D341Med (cell line): ENCODE results near the gene CHST15.

Source experiments
- DNase-seq: peaks from one replicate; pipeline ENCODE4 v3.0.0; 2012; ENCODE audit warnings: low spot score

CHST15 gene

DNA sequence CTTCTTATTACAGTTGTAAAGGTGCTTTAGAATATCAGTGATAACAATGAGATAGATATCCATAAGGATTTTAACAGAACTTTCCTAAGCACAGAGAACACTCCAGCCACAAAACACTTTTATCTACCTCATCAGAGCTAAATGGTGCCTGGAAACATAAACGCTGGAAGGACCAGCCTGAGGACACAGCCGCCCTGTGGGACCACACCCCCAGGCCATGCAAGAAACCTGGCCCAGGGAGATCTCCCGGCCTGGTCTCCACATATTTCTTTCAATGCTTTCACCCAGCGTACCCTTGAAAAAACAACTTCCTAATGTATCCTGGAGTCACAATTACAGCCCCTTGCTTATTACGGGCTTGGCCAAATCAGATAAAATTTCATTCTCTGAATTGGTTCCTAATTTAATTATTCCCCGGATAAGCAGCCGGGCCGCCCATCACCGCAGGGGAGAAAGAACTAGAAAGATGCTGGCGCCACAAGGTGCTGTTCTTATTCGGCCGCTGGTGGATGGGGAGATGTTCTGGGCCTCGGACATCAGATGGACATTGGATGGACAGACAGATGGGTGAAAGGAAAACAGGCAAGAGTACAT is 11.8 kb downstream of the CHST15 start:
- no peak for DNase-seq

DNA sequence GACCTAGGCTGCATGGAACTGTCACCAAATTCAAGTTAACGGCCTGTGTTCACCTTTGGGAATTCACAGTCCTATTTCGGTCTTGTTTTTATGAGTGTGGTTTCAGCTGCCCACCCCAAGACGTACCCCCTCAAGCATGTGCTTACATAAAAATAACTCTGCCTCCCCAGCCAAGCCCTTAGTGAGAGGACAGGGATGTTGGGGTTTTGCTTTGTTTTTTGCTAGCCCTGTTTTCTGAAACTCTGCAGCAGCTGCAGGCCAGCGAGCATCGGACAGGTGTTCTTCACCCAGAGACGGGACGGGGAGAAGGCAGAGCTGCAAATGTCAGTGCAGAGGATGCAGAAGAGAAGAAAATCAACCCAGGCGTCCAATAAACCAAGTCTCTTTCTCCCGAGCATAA is 13.5 kb downstream of the CHST15 start:
- DNase-seq, result no peak

DNA sequence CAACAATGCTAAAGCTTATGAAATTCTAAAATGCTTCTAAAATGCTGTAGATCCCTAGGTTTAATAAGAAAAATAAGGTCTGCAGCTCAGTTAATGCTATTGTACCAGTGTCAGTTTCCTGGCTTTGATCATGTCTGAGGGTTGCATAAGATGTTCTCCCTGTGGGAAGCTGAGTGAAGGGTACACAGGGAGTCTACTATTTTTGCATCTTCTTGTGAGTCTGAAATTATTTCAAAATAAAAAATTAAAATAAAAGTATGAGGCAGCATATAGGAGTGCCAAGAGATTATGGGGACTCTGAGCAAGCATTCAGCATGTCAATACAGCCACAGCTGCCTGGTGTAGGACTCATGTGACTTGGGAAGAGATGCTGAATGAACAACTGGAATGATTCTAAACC is 14.7 kb downstream of the CHST15 start:
- DNase-seq, result no peak

DNA sequence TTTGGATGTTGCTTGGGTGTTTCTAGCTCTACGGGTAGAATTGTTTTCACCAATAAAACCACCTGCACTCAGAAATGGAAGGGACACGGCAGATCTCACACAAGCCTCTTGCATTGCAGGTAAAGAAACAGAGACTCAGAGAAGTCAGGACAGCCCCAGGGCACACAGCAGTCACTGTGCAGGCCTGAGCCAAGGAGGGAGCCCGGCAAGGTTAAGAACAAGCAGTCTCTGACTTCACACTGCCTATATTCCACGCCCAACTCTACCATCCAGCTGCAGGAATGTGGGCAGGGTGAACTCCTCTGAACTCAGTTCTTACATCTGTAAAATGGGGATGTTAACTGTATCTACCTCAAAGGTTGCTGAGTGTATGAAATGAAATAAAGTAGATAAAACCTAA is 15.4 kb downstream of the CHST15 start:
- no peak for DNase-seq

DNA sequence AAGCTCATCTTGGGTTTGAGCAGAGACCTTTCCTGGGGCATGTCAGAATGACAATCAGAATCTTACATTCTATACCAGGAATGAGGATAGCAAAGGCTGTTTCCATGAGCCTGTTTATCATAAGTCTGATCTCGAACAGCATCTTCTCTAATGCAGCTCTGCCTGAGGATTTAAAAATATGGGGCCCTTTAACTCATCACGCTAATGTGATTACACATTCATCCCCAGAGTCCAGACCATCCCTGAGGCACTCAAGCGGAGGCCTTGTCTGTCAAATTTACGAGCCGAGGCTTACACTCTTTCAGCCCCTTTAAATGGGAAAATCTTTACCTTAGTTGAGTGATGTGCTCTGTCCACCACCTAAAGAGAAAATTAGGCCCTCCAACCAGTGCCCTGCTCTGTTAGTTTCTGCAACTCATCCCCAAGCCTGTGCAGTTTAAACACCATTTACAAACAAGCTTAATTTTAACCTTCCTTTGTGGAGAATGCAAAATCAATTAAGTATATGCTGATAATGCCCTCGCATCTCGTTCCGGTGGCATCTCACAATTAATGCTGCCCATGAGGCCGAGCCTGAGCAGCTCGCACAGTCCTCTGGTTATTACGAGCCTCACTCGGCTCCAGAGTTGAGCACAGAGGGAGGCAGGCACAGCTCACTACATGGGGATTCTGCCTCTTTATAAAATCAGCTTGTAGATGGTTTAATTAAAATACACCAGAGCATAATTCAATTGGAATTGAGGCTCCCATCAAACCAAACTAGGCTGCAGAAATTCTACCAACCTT is 16.0 kb downstream of the CHST15 start:
- no peak for DNase-seq

DNA sequence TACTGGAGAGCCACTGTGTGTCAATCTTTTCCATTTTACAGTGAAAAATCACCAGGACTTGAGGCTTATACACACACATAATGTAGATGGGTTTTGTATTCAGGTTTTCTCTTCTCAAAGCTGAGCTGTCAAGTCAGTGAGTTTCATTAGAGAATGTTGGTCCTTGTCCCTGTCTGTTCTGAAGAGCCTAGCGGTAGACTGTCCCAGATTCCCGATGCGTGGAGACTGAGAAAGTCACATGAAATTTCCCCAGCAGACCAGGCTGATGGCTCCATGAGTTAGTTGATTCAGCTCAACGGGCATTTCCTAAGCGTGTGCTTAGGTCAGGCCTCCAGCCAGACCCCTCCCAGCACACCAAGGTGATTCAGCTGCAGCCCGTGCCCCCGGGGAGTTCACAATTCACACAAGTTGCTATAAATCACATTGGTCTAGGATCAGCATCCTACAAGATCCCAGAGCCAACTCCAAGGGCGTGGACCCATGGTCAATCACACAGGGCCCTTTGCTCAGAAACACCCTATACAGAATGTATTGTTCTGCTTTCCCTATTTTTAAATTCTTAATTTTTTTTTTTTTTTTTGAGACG is 17.2 kb downstream of the CHST15 start:
- no peak for DNase-seq

DNA sequence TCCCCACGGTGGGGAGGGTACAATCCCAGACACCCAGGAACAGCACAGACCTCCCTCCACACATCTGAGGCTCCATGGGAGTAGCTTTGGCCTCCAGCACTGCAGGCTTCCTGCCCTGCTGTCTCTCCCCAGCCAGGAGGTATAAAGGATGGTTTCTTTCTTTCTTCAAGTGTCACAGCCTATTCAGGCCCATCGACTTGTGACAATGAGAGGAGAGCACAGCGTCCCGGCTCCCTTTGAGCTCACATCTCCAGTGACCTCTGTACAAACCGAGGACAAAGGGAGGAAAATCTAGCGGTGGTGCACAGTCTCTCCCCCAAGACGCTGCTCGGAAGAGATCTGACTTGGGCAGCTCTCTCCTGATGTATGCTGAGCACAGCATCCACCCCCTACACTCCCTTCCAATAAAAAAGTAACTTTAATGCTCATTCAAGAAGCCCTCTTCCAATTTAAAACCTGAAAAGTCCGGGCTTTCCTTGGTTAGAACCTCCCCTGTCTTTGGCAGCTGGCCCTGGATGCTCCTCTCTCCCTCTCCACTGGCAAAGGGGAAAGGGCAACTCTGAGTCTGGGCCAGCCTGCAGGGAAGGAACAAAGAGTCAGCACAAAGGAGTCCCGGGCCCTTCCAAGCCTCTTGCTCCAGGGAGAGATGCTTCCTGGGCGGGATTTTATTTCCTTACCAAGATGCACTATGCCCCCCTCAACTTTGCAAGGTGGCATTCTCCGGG is 18.0 kb downstream of the CHST15 start:
- DNase-seq, result no peak

DNA sequence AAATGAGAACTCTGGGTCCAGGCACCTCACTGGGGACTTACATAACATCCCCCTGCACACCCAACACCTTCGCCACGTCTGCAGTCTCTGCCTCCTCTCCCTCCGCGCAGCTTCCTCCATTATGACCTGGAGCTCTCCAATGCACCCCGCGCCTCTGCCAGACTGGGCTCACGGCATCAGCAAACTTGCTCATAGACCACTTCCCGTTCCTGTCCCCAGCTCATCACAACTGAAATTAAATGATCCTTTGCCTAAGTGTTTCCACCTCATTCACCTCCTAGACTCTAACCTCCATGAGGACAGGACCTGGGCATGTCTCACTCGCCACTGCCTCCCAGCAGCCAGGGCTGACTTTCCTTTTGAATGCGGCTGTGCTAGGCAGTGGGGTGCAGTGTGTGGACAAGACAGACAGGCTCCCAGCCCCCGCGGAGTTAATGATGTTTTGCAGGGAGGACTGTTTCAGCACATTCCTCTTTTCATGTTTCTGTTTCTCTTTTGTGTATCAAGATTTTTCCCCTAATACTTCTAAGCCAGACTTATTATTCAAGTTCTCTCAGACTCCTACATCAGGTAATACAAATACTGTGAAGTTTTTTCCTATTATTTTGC is 18.8 kb downstream of the CHST15 start:
- DNase-seq, result no peak

DNA sequence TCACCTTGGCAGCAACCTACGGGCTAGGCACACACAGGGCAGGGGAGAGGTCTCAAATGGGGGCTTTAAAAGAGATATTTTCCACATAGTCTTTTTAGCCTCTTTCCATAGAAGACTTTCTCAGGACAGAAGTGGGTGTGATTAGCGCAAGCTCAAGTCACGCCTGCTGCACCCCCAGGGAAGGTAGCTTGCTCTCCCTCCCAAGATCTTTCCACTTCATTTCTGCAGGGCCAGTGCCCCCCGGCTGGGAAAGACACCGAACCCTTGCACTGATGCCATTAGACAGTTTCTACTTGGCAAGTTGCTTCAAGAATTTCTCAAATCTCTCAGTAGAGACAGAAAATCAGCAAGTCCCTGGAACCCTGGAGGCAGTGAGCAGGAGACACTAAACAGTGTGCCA is 19.4 kb downstream of the CHST15 start:
- no peak for DNase-seq

DNA sequence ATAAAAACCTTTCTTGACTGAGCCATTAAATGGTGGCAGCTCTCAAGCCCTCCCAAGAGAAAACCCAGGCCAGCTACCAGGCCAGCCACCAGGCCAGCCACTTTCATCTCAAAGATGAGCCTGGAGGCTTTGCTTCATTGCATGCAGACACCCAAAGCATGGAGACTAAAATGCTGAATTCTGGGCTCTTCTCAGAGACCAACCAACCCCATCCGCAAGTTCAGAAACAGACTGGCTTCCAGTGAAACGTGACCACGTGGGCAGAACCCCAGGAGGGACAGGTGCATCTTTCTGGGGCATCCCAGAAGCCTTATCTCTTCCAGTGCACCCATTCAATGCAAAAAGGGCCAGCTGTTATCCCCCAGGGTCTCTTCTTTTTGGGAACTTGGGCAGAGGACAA is 20.9 kb downstream of the CHST15 start:
- DNase-seq, result no peak

DNA sequence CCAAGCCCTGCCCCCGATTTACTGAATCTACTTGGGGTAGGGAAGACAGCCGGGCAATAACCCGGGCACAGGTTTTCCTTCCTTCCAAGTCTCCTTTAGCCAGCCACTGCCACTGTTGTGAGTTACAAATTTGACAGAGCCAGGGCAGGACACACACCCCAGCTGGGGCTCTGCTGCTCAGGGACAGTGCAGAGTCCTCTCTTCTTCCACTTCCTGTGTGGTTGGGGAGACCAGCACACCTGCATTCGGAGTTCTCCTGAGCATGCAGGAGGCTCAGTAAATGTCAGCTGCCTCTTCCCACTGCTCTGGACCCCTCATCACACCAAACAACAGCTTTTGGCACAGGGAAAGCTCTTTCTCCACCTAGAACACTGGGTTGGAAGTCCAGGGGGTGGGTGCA is 21.3 kb downstream of the CHST15 start:
- no peak for DNase-seq

DNA sequence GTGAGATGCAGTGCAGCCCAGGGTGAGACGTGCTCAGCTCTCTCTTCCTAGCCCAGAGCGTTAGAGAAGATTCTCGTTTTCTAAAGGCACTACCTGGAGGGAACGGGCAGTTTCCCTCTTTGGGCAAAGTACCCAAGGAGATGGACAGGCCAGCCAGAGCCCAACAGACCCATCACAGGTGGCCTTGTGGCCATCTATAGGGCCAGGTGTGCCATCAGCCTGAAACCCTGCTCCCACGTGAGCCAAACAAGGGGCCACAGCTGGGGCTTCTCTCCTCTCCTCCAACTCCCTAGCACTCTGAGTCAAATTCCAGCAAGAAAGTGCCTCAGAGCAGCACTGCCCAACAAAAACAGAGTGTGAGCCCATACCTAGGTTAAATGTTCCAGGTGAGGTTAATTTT is 22.3 kb downstream of the CHST15 start:
- no peak for DNase-seq

DNA sequence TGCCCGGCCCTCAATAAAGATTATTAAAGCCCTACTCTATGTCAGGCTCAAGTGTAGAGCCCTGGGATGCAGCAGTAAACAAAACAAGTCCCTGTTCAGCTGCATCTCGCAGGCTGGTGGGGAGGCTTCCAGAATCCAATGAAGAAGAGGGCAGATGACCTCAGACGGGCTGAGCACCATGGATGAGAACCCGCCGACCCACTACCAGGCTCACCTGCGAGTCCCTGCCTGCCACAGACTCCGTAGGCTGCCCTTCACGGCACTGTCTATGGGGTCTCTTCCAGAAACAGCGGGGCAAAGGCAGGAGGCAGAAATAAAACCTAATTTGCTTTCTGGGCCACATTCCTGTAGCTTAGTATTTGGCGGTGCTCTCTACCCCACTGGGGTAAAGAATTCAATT is 22.7 kb downstream of the CHST15 start:
- no peak for DNase-seq

DNA sequence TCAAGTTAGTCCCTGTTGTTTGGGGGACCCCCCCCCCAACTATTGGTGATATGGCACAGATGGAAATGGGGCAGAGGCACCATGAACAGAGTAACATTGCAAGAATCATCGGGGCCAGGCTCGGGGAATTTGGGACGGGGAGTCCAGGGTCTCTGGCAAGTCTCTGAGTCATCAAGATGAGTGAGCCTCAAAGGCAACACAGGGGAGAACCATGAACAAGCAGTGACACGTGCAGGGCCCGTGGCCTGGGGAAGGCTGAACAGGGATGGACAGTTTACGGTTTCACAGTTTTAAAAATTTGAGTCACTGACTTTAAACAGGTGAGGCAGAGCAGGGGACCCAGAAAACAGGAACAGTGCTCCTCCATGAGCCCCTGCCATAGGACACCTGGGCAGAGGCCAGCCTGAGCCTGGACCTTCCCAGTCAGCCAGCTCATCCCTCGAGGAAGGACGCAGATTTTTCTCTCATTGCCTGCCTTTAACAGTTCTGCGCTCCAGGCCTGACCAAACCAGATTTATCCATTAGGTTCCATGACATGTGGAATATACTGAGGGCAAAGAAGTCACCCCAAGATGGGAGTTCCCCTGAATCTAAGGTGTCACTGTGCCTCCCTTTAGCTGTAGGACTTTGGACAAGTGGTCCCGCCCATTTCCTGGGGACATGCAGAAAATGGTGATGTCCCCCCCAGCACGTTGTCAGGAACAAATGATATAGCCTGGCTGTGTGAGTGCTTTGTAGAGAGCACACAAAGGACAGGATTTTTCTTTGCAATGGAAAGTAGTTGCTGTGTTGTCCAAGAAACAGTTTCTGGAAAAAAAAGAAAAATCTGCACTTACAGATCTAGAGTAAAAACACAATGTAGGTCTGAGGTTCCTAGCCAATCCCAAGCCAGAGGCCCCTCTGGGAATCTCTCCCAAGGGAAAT is 23.8 kb downstream of the CHST15 start:
- no peak for DNase-seq

DNA sequence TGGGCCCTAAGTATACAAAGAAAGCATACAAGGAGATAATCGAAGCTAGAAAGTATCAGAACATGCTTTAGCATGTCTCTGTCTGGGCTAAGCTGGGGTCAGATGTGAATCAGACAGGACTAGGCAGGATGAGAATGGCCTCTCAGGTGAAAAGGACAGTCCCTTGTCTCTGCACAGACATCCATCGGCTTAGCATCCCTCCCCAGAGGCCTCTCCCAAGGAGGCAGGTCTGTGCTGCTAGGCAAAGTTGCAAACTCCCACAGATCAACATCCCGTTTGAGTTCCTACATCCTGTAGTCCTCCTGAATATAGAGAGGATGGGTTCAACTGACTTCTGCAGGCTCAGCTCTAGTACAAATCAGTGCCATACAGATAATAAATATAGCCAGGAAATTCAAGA is 24.5 kb downstream of the CHST15 start:
- DNase-seq, result no peak

DNA sequence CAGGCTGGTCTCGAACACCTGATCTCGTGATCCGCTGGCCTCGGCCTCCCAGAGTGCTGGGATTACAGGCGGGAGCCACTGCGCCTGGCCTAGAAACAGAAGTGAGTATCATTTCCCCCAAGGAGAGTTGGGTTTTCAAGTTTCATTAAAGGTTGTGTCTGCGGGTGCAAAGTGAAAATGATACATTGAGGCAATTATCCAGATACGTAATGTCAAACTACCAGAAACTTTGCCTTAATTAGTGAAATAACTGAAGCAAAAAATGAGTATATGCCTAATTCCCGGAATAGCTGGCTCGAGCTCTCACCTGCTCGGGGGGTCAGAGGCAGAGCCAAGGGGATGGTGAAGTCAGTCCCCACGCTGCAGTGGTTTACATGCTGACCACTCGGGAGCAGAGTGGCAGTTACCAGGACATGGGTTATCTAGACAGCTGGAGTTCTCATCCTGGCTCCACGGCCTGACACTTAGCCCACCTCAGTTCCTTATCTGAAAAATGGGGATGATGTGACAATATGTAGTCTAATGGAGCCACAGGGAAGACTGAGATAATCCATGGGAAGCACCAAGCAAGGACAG is 25.5 kb downstream of the CHST15 start:
- no peak for DNase-seq

DNA sequence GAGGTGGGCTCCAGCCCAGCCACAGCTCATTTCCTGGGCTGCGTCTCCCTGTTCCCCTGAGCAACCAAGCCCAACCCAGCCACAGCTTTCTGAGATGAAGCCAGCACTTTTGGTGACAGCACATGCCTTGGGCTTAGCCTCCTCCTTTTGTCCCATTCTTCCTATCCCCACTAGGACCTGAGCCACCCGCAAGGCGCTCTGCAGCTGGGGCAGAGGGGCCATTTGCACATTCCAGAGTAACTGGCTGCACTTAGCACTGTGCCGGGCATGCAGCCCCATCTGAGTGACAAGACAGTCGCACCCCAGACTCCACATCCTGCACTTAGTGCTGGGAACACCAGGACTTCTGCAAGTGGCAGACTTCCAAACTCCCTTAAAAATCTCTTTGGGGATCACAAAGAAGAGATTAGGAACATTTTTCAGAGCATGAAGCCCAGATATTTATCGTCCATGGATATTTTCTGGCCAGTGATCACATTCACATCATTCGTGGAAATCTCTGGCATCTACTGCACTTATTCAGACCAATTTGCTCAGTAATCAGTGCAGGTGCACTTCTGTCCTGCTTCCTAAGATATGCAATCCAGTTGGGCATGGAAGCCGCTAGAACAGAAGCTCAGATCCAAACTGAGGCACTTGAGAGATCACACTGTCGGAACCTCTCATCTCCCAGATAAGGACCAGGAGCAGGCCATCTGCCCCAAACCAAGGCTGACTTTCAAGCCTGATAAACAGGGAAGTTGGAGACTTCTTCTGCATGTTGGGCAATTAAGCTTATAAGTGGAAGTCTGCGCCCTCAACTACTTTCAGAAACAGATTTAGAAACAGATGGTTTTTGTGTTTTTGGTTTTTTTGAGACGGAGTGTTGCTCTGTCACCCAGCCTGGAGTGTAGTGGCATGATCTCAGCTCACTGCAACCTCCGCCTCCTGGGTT is 26.4 kb downstream of the CHST15 start:
- DNase-seq, result no peak

DNA sequence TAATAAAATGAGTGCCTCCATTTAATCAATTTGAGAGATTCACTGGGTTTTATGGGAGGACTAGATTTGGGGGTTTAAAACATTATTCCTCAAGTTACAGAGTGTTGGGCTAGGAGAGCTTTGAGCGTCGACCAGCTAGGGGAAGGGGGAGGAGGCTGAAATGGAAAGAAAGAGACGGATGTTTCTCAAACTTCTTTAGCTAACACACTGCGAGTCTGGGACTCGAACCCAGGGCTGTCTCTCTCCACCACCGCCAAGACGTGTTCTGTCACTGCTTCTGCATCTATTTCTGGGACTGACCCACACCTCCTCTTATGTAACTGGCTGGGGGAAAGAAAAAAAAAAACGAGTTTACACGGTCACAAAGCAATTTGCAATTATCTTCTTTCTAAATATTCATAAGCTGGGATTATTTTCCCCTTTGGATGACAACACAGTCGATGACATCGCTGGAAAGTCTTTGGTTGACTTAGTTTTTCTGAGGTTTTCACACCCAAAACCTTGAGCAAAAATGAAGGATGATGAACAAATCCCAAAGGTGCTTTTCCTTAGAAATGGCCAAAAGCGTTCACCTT is 27.2 kb downstream of the CHST15 start:
- DNase-seq, result no peak

DNA sequence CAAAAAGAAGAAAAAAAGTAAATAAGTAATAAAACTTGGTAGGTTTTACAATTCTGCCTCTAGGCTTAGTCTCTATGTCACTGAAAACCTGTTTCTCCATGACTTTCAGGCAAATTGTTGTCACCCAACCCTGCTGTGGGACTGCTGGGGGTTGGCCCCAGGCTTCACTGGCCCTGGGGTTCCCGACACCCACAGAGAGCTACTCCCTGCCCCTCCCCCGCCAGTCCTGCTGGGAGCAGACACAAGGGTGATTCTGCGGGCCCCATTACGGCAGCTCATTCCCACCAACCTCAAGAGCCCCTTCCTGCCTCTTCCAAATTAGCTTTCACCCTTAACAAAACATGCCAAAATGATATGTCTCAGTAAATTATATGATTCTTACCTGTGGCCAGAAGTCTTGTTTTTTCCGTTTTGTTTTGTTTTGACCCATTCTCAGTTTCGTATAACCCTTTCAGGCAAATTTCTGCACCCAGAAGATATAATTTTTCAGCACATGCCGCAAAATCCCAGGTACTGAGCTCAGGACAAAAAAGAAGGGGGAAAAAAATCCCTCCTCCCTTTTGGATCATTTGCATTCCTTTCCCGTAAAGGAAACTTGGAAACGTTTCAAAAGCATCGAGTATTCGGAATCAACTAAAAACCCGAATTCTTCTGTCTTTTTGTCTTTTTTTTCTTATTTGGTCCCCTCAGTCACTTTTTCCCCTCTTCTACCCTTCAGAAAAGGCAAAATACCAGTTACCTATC is 27.8 kb downstream of the CHST15 start:
- DNase-seq, result no peak
